Stimulated activated CD4-positive, alpha-beta T cell treated with anti-CD3 and anti-CD28 coated beads, Interleukin-15, amount 100 ng/mL, for 48 hours (primary cell): Measurements from ENCODE around the gene MARK3.

ENCODE experiments used
- DNase-seq, 2 donors: peaks; one replicate each; pipeline ENCODE4 v3.0.0-alpha.2; 2020; ENCODE audit warnings: low read depth in 2 of 2

MARK3 gene

GRCh38 chr14:103366741-103367140 is 18.5 kb upstream of the MARK3 start:
- no peak for DNase-seq

GRCh38 chr14:103367995-103368394 is 17.2 kb upstream of the MARK3 start:
- DNase-seq: no peak

DNA sequence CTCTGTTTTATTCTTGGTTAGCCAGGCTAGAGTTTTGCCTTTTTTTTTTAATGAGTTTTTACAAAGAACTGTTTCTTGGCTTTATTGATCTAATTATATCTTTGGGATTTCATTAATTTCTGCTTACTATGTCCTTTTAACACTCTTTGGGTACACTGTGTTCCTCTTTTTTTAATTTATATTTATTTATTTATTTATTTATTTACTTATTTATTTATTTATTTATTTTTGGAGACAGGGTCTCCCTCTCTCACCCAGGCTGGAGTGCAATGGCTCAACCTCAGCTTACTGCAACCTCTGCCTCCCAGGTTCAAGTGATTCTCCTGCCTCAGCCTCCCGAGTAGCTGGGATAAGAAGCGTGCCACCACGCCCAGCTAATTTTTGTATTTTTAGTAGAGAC is 15.1 kb upstream of the MARK3 start:
- DNase-seq: no peak

DNA sequence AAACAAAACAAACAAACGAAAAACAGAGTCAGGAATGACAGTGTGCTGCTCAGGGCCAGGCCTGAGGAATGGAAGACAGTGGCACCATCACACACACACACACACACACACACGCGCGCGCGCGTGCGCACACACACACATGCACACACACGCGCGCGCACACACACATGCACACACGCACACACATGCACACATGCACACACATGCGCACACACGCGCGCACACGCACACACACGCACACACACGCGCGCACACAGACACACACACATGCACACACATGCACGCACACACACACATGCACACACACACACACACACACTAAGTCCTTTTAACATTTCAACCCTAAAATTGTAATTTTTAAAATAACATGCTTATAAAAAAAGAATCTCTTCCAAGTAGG is 13.2 kb upstream of the MARK3 start:
- no peak for DNase-seq

DNA sequence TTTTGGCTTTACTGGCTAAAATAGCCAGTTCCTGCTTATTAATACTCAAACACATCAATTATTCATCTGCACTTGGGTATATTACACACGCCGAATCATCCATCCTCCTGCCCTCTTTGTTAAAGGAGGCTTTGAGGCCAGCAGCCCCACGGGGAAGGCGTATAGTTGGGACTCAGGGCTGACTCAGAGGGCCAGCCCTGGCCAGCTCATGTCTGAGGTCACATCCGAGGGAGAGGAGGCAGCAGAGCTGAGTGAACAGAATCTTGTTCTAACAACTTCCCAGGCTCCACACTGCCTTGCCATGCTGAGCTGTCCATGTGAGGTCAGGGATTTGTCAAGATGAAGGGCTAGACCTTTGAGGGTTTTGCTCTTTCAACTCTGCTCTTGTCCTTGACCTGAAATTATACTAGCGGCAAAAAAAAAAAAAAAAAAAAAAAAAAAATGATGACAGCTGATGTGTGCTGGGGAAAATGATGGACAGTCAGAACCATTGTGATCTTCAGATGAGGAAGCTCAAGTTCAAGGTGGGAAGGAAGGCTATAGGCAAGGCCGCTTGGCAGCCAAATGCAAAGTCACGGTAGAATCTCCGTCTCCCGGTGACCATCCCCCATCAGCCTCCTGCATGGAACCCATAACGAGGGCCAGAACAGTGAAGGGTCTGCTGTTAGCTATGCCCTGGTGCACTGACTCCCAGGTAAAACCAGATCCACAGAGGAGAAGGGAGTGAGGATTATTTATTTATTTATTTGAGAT is 12.5 kb upstream of the MARK3 start:
- peak in 1 of 2 donors; percentile 33 for DNase-seq

DNA sequence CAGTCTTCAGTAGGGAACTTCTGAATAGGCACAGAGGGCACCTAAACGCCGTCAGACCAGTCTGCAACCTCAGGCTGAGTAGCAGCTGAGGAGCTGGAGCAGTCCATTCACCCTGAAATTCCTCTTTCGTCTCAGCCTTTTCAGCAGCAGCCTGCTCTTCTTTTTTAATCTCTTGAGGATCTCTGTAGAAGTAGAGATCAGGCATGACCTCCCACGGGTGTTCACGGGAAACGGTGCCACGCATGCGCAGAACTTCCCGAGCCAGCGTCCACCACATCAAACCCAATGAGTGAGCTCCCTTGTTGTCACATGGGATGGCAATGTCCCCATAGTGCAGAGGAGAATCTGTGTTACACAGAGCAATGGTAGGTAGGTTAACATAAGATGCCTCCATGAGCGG is 11.1 kb upstream of the MARK3 start:
- no peak for DNase-seq

GRCh38 chr14:103377522-103378037 is 7.6 kb upstream of the MARK3 start:
- no peak for DNase-seq

DNA sequence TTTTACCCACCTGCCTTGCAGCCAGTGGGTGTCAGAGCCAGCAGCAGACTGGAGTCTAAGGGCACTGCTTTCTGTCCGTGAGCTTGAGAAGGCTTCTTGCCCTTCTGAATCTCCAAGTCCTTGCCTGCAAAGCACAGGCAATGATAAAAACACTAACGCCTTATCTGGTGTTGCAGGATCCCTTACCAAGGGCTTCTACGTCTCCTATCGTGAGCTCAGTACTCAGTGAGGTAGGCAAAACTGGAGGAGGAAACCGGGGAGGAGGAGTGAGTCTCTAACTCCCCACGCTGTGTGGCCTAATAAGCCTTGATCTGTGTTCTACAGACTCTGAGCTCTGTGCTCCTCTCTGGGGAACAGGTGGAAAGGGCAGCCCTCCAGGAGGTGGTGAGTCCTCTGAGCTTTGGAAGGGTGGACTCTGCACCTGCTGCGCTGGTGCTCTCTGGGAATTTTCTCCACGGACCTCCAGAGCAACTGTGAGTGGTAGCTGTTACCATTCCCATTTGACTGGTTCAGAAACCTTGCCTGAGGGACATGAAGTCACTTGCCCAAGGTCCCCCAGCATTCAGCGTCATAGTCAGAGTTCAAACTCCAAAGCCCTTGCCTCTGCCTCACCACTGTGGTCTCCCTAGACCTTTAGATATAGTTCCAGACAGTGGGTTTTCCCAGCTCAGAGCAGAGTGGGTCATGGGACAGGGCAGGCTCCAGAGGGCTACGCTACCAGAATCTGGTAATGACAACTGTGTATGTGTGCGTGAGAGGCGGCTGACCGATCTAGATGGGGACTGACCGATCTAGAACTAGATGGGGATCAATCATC is 7.0 kb upstream of the MARK3 start:
- no peak for DNase-seq

DNA sequence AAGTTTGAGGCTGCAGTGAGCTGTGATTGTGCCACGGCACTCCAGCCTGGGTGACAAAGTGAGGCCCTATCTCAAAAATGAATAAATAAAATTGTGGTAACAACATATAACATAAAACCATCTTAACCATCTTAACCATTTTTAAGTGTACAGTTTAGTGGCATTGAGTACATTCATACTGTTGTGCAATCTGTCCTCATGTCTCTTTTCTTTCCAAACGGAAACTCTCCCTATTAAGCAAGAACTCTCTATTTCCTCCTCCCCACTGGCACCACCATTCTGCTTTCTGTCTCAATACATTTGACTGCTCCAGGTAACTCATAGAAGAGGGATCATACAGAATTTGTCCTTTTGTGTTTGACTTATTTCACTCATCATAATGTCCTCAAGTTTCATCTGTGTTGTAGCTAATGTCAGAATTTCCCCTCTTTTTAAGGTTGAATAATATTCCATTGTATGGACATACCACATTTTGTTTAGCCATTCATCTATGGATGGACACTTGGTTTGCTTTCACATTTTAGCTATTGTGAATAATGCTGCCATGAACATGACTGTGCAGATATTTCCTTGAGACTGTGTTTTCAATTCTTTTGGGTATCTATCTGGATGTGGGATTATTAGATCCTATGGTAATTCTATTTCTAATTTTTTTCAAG is 4.4 kb upstream of the MARK3 start:
- DNase-seq: no peak

DNA sequence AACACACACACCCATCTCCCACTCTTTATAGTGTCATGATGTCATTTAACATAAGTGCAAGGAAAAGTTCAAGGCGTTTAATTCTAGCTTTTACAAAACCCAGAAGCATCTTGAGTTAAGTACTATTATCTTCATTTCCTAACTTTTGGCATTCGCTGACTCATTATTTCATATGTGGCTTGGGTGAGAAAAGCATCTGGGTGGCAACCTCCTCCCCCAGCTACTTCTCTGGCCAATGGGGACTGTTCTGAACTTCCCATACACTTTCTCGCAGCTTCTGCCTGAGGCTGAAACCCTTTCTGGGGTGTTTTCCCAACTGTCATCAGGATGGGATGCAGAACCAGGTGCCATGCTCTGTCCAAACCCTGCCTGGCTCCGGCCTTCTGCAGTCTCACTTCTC is 2.8 kb upstream of the MARK3 start:
- DNase-seq: no peak

GRCh38 chr14:103384450-103385151 is 614 bp upstream of the MARK3 start:
- no peak for DNase-seq

DNA sequence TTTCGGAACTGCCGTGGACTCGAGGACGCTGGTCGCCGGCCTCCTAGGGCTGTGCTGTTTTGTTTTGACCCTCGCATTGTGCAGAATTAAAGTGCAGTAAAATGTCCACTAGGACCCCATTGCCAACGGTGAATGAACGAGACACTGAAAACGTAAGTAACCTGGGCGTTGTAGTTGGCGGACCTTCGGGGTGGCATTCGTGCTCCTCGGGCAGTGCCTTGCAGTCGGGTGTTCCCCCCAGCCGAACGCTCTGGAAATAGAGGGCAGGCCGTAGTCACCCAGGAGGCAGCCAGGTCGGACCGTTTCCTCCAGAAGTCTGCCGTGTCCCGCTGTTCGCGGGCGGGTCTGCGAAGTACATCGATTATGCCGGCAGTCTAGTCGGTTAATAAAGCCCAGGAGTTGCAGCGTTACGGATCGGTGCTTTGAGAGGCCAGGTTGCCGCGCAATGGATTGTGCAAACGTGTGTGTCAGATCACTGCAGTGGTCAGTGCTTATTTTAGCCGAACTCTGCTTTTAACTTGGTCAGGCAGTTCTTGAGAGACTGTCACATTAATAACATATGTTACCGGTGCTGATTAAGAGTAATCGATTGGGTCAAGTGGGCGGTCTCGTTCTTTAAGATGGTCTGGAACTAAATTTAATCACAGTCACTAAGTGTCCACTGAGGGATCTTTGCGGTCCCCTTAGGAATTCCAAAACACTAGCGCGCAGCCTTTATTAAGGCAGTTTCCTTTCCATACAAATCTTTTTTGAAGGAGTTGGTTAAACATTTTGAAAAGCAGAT is 906 bp downstream of the MARK3 start:
- DNase-seq: no peak

DNA sequence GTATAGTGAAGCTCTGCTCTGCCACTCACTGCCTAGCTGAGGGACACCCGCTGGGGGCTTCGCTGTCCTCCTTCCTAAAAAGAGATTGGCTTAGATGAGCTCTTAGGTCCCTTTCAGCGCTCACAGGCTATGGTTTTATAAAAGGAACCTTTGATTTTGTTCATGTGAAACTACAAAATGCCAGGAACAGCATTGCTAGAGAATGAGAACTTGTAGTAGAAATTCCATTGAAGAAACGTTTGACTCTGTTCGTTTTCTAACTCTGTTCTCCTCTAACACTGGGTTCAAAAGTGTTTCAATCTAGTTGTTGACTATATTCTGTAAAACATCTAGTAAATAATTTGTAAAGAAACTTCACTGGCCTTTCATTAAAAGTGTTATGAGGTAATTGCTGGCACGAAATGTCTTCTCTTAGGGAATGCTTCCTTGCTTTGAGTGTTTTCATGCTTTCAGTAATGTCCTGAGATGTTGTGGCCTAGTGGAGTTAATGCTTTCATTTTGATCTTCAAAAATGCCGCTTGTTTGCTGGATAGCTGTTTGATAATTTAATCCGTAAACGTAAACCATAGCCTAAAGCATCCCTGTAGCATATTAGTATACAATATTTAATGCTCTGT is 1.6 kb downstream of the MARK3 start:
- DNase-seq: no peak

GRCh38 chr14:103388664-103389063 is 3.4 kb downstream of the MARK3 start:
- no peak for DNase-seq

GRCh38 chr14:103390605-103391004 is 5.4 kb downstream of the MARK3 start:
- no peak for DNase-seq

- DNase-seq: no peak
Observed at GRCh38 chr14:103391048-103391447, 5.8 kb downstream of the MARK3 start.

GRCh38 chr14:103392106-103392505 is 6.9 kb downstream of the MARK3 start:
- no peak for DNase-seq

DNA sequence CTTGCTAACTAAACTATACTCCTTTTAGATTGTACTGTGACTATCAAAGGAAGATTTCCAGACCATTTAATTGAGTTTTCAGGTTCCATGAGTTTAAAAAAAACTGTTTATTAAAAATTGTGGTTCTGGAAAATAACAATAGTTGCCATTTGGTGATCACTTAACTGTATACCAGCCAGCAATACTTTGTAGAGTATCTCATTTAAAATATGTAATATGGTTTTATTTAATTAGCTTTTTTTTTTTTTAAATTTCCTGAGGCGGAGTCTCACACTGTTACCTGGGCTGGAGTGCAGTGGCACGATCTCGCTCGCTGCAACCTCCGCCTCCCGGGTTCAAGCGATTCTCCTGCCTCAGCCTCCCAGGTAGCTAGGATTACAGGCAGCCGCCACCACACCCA is 7.4 kb downstream of the MARK3 start:
- no peak for DNase-seq

GRCh38 chr14:103393070-103393469 is 7.9 kb downstream of the MARK3 start:
- no peak for DNase-seq
